Measurements from ENCODE around the gene LRRC49.
"Not testable (repeated sequence)": the region's sequence is repeated elsewhere in the genome, so short reads cannot be mapped to it uniquely, and the experiment has no call there.

Gene LRRC49

GRCh38 chr15:70998319-70998718, 105.7 kb downstream of the LRRC49 start:
- DNase-seq: no peak

GRCh38 chr15:71002316-71002715, 109.7 kb downstream of the LRRC49 start:
- no peak for DNase-seq

- DNase-seq: no peak
These were observed 110.7 kb downstream of the LRRC49 start for GRCh38 chr15:71003319-71003718.

DNA sequence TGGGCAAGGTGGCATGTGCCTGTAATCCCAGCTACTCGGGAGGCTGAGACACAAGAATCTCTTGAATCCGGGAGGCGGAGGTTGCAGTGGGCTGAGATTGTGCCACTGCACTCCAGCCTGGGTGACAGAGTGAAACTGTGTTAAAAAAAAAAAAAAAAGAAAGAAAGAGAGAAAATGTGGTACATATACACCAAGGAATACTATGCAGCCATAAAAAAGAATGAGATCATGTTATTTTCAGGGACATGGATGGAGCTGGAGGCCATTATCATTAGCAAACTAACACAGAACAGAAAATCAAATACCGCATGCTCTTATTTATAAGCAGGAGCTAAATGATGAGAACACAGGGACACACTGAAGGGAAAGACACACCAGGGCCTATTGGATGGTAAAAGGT, 111.9 kb downstream of the LRRC49 start:
- not testable (repeated sequence) for DNase-seq

DNA sequence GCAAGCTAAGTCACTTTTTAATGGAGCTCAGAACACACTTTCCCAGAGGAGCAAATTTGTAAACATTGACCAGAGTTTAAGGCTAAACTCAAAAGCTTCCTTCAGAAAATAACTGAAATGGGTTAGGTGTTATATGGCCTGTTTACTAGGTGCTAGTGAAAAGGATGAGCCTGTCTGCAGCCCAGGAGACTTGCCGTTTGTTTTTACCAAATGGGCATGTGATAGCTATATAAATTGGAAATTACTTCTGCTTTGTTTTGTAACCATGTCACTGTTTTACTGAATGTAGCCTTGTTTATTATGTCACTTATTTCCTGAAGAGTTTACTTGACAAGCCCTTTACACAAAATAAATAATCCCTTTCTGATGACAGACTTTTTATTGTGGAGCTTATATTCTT, 113.3 kb downstream of the LRRC49 start:
- DNase-seq: no peak

GRCh38 chr15:71008250-71008870, 115.7 kb downstream of the LRRC49 start:
- no peak for DNase-seq

DNA sequence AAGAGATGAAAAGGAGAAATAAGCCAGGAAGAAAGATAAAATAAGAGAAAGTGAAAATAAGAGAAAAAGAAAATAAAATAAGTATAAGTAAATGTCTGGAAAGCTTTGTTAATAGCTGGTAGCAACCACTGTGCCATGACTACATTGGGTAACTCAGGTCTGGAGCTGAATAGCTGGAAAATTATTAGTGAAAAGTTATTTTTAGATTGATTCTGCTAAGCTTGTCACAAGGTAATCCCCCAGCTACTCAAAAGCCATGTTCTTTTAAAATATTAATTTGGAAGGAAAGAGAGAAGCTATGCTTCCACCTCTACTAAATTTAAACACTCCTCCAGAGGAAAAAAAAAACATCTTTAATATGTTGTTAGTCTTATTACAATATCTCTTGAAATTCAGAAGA, 117.8 kb downstream of the LRRC49 start:
- DNase-seq: no peak

DNA sequence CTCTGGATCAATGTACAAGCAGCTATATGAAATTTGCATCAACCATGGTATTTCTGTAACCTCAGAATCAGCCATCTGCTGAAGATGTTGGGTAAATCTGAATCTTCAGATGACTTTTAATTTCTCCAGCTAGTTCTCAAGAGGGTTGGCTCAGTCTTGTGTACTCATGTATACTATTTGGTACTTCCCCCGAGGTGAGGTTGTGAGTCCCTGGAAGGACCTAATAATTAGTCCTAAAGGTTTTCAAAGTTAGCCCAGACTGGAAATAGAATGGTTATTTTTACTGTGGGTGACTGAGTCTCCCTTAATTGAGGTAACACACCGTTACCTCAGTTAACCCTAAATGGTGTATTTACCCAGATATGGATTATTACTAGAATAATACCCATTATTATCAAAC, 118.4 kb downstream of the LRRC49 start:
- no peak for DNase-seq

GRCh38 chr15:71011503-71012155, 119.0 kb downstream of the LRRC49 start:
- DNase-seq: peak; percentile 47

DNA sequence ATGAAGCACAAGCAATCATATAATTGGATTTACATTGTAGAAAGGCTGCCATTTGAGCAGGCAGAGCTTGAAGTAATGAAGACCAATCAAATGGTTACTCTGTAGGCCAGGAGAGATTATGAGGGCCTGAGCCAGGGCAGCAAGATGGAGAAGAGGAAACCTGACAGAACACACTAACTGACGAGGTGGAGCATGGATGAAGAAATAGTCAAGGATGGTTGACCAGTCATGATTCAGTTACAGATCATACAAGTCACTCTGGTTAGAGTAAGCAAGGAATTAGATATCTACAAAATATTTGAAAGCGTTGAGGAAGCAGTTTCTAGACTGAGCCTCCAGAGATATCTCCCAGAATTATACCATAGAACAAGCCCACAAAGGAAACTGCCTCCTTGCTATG, 120.8 kb downstream of the LRRC49 start:
- no peak for DNase-seq

- DNase-seq: no peak
These were observed 122.7 kb downstream of the LRRC49 start for GRCh38 chr15:71015342-71015741.

- not testable (repeated sequence) for DNase-seq
These were observed 138.6 kb downstream of the LRRC49 start for GRCh38 chr15:71031232-71031631.

DNA sequence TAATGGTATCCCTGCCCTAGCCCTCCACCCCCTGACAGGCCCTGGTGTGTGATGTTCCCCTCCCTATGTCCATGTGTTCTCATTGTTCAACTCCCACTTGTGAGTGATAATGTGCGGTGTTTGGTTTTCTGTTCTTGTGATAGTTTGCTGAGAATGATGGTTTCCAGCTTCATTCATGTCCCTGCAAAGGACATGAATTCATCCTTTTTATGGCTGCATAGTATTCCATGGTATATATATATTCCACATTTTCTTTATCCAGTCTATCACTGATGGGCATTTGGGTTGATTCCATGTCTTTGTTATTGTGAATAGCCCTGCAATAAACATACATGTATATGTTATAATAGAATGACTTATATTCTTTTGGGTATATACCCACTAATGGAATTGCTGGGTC, 142.9 kb downstream of the LRRC49 start:
- not testable (repeated sequence) for DNase-seq

DNA sequence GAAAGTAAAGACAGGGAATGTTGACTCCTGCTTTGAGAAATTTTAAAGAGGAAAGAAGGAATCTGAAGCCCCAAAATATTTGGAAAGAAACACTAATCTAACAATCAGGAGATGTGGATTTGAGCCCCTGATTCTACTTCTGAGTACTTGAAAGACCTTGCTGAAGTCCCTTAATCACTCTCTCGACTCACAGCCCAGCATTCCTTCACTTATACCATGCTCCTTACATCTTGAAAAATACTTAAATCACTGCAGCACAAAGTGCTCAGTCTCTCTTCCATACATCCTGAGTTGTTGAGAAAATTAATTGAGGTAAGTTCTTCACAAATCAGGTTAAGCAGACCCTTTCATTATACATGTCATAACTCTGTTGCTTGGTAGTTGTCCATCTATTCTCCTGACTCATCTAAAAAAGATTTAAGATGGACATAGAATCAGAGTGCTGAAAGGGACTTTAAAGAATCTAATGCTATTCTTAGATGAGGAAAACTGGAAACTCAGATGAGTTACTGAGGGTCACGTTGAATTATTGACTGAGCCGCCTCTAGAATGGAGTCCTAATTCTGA, 149.8 kb downstream of the LRRC49 start:
- no peak for DNase-seq

GRCh38 chr15:71043373-71043772, 150.7 kb downstream of the LRRC49 start:
- no peak for DNase-seq

DNA sequence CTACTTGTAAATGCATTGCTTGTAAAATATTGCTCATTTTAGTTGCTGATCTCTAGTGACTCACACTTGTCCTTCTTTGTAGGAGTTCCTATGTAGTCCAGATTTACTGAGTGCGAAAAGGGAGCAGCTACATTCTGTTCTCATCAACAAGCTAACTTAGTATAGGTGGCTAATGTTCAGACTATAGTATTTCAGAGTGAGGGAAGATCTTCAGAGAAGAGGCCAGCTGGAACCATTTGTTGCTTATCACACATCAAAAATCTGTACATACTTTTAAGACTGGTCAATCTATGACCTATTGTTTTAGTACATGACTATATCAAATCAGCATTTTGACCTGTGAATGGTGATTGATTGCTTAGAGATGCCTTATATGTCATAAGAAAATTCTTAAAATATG, 151.4 kb downstream of the LRRC49 start:
- DNase-seq: no peak

GRCh38 chr15:71046146-71046545, 153.5 kb downstream of the LRRC49 start:
- DNase-seq: not testable (repeated sequence)

DNA sequence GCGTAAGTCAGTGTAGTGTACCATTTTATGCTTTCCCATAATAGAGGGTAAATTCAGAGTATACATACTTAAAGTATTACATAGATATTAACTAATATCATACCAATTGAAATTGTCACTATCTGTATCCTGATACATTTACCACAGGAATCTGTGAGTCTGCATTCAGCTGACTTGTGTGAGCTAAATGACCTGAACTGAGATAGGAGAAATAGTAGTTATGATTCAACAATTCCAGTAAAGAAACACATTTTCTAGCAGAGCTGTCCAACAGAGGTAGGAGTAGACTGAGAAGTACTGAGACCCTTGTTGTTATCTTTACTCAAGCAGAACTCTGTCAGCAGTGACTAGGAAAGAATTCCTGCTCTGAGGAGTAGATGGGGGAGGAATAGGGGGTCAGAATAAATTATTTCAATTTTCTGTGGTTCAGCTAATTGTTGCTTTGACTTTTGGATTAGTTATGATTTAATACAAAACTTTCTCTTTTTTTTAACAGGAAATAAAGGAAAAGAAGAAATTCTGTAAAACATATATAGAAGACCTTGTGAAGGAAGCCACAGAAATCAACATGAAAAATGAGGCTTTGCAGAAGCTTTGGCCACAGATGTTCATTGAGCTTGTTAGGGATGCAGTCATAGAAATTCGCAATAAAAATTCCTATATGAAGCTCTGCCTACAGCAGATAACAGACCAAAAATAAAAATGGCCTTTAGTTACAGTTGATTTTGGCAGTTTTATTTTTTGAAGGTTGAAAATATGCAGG, 156.5 kb downstream of the LRRC49 start:
- peak; percentile 63 for DNase-seq

DNA sequence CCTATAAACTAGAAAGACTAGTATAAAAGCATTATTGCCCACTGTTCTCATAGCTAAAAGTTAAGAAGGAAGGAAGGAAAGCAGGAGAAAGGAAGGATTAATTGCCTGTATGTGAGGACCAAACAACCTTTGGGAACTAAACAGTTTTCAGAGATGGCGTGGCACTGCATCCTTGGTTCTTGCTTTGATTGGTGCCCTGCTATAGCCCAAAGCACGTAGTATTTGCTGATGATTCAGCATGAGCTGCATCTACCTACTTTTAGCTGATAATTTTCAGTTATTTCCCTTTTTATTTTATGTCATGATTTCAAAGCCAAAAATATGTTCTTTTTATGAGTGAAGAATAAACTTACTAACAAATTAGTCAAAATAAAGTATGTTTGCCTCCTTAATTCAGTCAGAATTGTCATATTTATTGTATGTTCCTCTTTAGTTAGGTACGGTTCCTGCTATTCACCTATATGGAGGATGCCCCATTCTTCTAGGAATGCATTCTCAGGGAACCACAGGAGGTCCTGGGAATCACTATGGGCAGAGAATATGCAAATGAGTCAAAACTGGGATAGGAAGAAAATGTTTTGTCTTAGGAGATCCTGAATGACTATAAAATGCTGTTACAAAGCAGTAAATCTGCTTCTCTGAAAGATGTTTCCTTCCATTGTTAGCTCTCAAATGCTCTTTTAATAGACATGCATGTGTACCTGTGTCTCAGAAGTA, 157.2 kb downstream of the LRRC49 start:
- no peak for DNase-seq

DNA sequence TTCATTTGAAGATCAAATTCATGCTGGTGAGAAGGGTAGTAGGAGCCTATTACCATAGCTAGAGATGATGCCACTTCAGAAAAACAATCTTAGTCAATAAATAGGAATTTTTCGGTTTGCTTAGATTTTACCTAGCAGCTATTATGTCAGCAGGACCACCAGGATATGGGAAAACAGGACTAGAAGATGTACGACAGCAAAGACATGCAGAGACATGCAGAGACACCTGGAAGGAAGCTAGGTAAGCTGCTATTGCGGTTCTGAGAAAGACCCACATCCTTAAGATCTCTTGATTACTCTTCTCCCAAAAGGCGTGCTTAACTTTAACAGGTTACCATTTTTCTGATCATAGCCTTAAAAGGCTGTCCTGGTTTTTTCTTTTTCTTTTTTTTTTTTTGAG, 157.8 kb downstream of the LRRC49 start:
- DNase-seq: no peak

DNA sequence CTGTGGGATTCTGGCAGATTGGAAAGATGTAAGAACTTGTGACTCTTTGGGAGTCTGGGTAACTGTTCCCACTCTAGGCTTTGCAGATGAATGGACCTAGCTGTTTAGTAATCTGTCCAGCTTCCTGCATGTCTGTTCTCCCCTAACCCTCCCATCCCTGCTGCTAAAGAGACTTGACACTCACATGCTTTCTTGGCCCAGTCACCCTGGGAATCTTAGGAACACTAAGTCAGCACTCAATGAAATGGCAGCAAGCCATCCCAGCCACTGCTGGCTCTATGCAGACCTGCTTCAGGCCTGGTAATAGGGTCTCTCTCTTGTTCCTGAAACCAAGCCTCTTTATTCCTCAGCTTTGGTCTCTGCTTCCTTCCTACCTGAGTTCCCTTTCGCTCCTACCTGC, 158.9 kb downstream of the LRRC49 start:
- no peak for DNase-seq

- no peak for DNase-seq
These were observed 159.7 kb downstream of the LRRC49 start for GRCh38 chr15:71052356-71052755.

GRCh38 chr15:71054286-71054952, 161.8 kb downstream of the LRRC49 start:
- no peak for DNase-seq
